Neural progenitor cell (in vitro differentiated cells): ENCODE results near the gene UGT1A7. TPM values are rescaled to one million over a fixed set of nuclear protein-coding genes. Genes with fewer than 3 reads are reported as not detected.

Source experiments
- DNase-seq: peaks from one replicate; pipeline ENCODE4 v3.0.0-alpha.2; 2016; ENCODE audit warnings: low spot score
- H2AFZ ChIP-seq: fragments of 200-600 bp; sonication (generic); replicated peaks from 2 replicates; pipeline ENCODE4 v1.6.1; 2016; ENCODE audit warnings: antibody characterized with exemption
- H3F3A ChIP-seq: fragments of 200-600 bp; sonication (generic); 2 replicates; pipeline ENCODE4 v1.6.1; 2016; ENCODE audit warnings: antibody characterized with exemption, low read depth
- H3K27ac ChIP-seq: fragments of 200-600 bp; sonication (generic); 2 replicates; pipeline ENCODE4 v1.5.1; 2016; ENCODE audit warnings: mild to moderate bottlenecking
- H3K27me3 ChIP-seq: fragments of 200-600 bp; sonication (generic); 2 replicates; pipeline ENCODE4 v1.6.1; 2016; ENCODE audit warnings: mild to moderate bottlenecking, moderate library complexity
- H3K36me3 ChIP-seq: fragments of 200-600 bp; sonication (generic); 2 replicates; pipeline ENCODE4 v1.5.1; 2016
- H3K4me1 ChIP-seq: fragments of 200-600 bp; sonication (generic); 2 replicates; pipeline ENCODE4 v1.6.1; 2016; ENCODE audit warnings: mixed run types
- H3K4me2 ChIP-seq: fragments of 200-600 bp; sonication (generic); 2 replicates; pipeline ENCODE4 v1.6.1; 2016
- H3K4me3 ChIP-seq: fragments of 200-600 bp; sonication (generic); 2 replicates; pipeline ENCODE4 v1.5.1; 2016
- H3K79me2 ChIP-seq: fragments of 200-600 bp; sonication (generic); 2 replicates; pipeline ENCODE4 v1.6.1; 2016; ENCODE audit warnings: low read depth
- H3K9ac ChIP-seq: fragments of 200-600 bp; sonication (generic); 2 replicates; pipeline ENCODE4 v1.6.1; 2016
- H3K9me3 ChIP-seq: fragments of 200-600 bp; sonication (generic); 2 replicates; pipeline ENCODE4 v1.5.1; 2016; ENCODE audit warnings: low read depth
- H4K20me1 ChIP-seq: fragments of 200-600 bp; sonication (generic); 2 replicates; pipeline ENCODE4 v1.6.1; 2016; ENCODE audit warnings: low read depth
- H3K27ac Mint-ChIP-seq: 3 replicates; pipeline ENCODE4 v1.8.0; 2021; ENCODE audit warnings: mixed read lengths
- H3K27me3 Mint-ChIP-seq: 2 replicates; pipeline ENCODE4 v1.8.0; 2022; ENCODE audit warnings: low read depth, mild to moderate bottlenecking, inconsistent platforms, moderate library complexity, mixed read lengths; ENCODE audit not compliant: insufficient read depth
- H3K36me3 Mint-ChIP-seq: 3 replicates; pipeline ENCODE4 v1.8.0; 2021; ENCODE audit warnings: mixed read lengths
- H3K4me1 Mint-ChIP-seq: 3 replicates; pipeline ENCODE4 v1.8.0; 2021; ENCODE audit warnings: mixed read lengths
- H3K4me3 Mint-ChIP-seq: 3 replicates; pipeline ENCODE4 v1.8.0; 2021; ENCODE audit warnings: mild to moderate bottlenecking, moderate library complexity, mixed read lengths
- H3K9me3 Mint-ChIP-seq: 3 replicates; pipeline ENCODE4 v1.8.0; 2020; ENCODE audit warnings: mixed read lengths
- EZH2 ChIP-seq: fragments of 200-600 bp; sonication (generic); IDR thresholded peaks from 2 replicates; pipeline ENCODE4 v1.6.1; 2017; ENCODE audit warnings: antibody characterized with exemption, mild to moderate bottlenecking, moderate library complexity
- EZH2phosphoT487 ChIP-seq: fragments of 200-600 bp; sonication (generic); IDR thresholded peaks from 2 replicates; pipeline ENCODE4 v1.6.1; 2017; ENCODE audit warnings: antibody characterized with exemption
- total RNA-seq: library from RNA; depleted of rRNA; stranded (reverse); fragments of >200 nt; gene quantifications from 2 replicates; pipeline ENCODE4 v1.2.3, GENCODE V29; 2015; ENCODE audit warnings: low replicate concordance
- TF ChIP-seq, protein P1 (sequence below): fragments of 200-600 bp; sonication (generic); IDR thresholded peaks from 2 replicates; pipeline ENCODE4 v1.5.1; 2017; ENCODE audit warnings: antibody characterized with exemption, mild to moderate bottlenecking

The UGT1A7 gene
- total RNA-seq, 1 donor from 2014 or later: not detected

DNA sequence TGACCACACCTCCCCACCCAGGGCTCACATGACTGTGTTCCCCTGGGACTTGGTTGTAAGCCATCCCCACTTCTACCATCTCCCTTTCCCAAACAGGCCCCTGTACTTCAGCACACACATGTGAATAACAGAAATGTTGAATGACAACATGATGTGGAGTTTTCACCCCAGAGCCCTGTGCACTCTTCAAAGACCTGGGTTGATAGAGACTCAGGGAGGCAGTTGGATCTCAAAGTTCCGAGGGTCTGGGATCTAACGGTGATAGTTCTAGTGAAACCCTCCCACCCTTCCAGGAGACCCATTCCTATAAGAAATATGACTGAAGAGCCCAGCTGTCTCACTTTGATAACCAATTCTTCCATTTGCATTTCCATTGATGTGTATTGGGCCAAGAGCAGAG lies 96.3 kb downstream of the UGT1A7 start, which contains the start of gene MROH2A:
Gene MROH2A, plus strand, starts transcription at position 301 of the 400 bp plus-strand sequence. CDS start 1,029 bp downstream, outside the sequence.
- H3K4me3 ChIP-seq: no peak within 1 kb of the TSS
- Mint-ChIP-seq H3K4me3 (no peak within 1 kb of the TSS), H3K27me3 (peaks cover 7% of the 10 kb centered on the region), H3K9me3 (peaks cover 16% of the 10 kb centered on the region), H3K36me3 (peaks cover 2% of the 10 kb centered on the region), H3K4me1 (no peaks in the 10 kb centered on the region), H3K27ac (no peak within 1 kb of the TSS)
- TF ChIP-seq EZH2: no peak
- TF ChIP-seq, protein P1, sequence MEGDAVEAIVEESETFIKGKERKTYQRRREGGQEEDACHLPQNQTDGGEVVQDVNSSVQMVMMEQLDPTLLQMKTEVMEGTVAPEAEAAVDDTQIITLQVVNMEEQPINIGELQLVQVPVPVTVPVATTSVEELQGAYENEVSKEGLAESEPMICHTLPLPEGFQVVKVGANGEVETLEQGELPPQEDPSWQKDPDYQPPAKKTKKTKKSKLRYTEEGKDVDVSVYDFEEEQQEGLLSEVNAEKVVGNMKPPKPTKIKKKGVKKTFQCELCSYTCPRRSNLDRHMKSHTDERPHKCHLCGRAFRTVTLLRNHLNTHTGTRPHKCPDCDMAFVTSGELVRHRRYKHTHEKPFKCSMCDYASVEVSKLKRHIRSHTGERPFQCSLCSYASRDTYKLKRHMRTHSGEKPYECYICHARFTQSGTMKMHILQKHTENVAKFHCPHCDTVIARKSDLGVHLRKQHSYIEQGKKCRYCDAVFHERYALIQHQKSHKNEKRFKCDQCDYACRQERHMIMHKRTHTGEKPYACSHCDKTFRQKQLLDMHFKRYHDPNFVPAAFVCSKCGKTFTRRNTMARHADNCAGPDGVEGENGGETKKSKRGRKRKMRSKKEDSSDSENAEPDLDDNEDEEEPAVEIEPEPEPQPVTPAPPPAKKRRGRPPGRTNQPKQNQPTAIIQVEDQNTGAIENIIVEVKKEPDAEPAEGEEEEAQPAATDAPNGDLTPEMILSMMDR: no peak
- no peak for TF ChIP-seq EZH2phosphoT487
- H4K20me1 ChIP-seq: no peaks in the 10 kb centered on the region
- no peak for DNase-seq
- no peaks in the 10 kb centered on the region for H3K9me3 ChIP-seq
- H3K4me1 ChIP-seq: no peaks in the 10 kb centered on the region
- H3K36me3 ChIP-seq: no peaks in the 10 kb centered on the region
- no peaks in the 10 kb centered on the region for H3F3A ChIP-seq
- H3K4me2 ChIP-seq: no peak within 1 kb of the TSS
- no peak within 1 kb of the TSS for H3K9ac ChIP-seq
- no peaks in the 10 kb centered on the region for H3K79me2 ChIP-seq
- H2AFZ ChIP-seq: no peak within 1 kb of the TSS
- no peak within 1 kb of the TSS for H3K27ac ChIP-seq
- no peaks in the 10 kb centered on the region for H3K27me3 ChIP-seq

DNA sequence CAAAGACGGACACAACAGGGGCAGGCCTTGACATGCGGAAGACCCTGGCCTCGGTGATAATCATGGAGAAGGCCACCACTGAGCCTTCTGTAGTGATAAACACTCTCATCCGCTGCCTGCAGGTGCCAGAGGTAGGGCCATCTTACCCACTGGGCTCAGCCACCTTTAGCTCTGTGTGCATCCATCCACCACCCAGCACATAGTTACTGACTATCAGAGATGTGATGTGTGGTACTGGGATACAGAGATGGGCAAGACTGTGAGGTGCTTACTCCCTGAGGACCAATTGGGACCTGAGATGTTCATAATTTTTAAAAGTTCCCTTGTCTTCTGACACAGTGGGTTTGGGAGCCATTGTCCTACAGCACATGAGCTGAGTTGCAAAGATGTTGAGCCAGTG lies 98.0 kb downstream of the UGT1A7 start:
- Histone ChIP-seq H3K27ac (no peak overlapping the region), H3K27me3 (no peaks in the 10 kb centered on the region), H3K79me2 (no peaks in the 10 kb centered on the region), H3K4me2 (no peak overlapping the region), H3F3A (no peaks in the 10 kb centered on the region), H3K36me3 (no peaks in the 10 kb centered on the region), H3K9ac (no peak overlapping the region), H3K4me3 (no peak overlapping the region), H3K4me1 (no peaks in the 10 kb centered on the region), H3K9me3 (no peaks in the 10 kb centered on the region), H2AFZ (no peak overlapping the region), H4K20me1 (no peaks in the 10 kb centered on the region)
- peaks cover 16% of the 10 kb centered on the region for H3K9me3 Mint-ChIP-seq
- H3K4me3 Mint-ChIP-seq: no peak overlapping the region
- H3K4me1 Mint-ChIP-seq: no peaks in the 10 kb centered on the region
- H3K27ac Mint-ChIP-seq: no peak overlapping the region
- H3K27me3 Mint-ChIP-seq: peaks cover 6% of the 10 kb centered on the region
- DNase-seq: no peak
- TF ChIP-seq, protein P1: no peak
- TF ChIP-seq EZH2 (no peak), EZH2phosphoT487 (no peak)
- H3K36me3 Mint-ChIP-seq: peaks cover 2% of the 10 kb centered on the region

DNA sequence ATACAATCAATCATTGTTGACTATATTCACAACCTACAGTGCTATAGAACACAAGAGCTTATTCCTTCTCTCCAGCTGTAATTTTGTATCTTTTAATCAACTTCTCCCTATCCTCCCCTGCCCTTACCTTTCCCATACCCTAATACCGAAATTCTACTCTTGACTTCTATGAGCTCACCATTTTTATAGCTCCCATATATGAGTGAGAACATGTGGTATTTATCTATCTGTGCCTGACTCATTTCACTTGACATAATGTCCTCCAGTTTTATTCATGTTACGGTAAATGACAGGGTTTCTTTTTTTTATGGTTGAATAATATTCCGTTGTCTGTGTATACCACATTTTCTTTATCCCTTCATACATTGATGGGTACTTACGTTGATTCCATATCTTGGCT lies 99.1 kb downstream of the UGT1A7 start:
- H3K4me1 Mint-ChIP-seq: no peaks in the 10 kb centered on the region
- H3K4me3 Mint-ChIP-seq: no peak overlapping the region

More for the DNA sequence above, 99.1 kb downstream of the UGT1A7 start:
- Mint-ChIP-seq H3K27ac (no peak overlapping the region), H3K36me3 (peaks cover 2% of the 10 kb centered on the region), H3K9me3 (peaks cover 16% of the 10 kb centered on the region), H3K27me3 (peaks cover 2% of the 10 kb centered on the region)
- Histone ChIP-seq H3K27ac (no peak overlapping the region), H3F3A (no peaks in the 10 kb centered on the region), H2AFZ (no peak overlapping the region), H3K9ac (no peak overlapping the region), H3K27me3 (no peaks in the 10 kb centered on the region), H3K79me2 (no peaks in the 10 kb centered on the region), H3K9me3 (no peaks in the 10 kb centered on the region), H4K20me1 (no peaks in the 10 kb centered on the region), H3K4me1 (no peaks in the 10 kb centered on the region), H3K4me3 (no peak overlapping the region), H3K4me2 (no peak overlapping the region), H3K36me3 (no peaks in the 10 kb centered on the region)
- no peak for DNase-seq
- no peak for TF ChIP-seq EZH2
- TF ChIP-seq, protein P1: no peak
- no peak for TF ChIP-seq EZH2phosphoT487
